Measurements from ENCODE around the gene CTNNBIP1. TPM values are rescaled to one million over a fixed set of nuclear protein-coding genes. Genes with fewer than 3 reads are reported as not detected.
"Not testable (repeated sequence)": the region's sequence is repeated elsewhere in the genome, so short reads cannot be mapped to it uniquely, and the experiment has no call there.

CTNNBIP1 gene
- total RNA-seq, 1 experiment from 2014 or later = 31.4 TPM

DNA sequence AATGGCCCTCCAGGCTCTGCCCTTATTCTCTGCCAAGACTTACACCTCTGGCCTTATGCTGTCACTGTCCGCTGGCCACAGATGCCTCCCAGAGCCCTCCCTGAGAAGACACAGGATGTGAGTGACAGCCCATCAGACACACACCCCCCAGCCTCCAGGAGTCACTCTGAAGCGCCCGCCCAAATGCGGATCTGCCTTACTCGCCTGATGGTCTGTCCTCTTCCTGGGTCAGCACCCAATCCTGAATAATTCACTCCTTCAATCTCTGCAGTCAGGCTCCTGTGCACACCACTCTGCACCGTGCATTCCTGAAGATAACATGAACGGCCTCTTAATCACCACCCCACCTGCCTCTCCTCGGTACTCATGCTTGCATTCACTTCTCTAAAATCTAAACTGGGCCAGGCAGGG lies 101.0 kb downstream of the CTNNBIP1 start:
- intact Hi-C loops (cut with micrococcal nuclease) = no loop called here
- peak overlapping the region; percentile 71 for H3K27ac Mint-ChIP-seq (ENCODE audit: low read depth, unreplicated experiment)
- peaks cover 24% of the 10 kb centered on the region for H3K4me1 Mint-ChIP-seq (ENCODE audit: insufficient read depth, unreplicated experiment)
- no peaks in the 10 kb centered on the region for H3K9me3 Mint-ChIP-seq (ENCODE audit: unreplicated experiment)
- TF ChIP-seq, protein P1, sequence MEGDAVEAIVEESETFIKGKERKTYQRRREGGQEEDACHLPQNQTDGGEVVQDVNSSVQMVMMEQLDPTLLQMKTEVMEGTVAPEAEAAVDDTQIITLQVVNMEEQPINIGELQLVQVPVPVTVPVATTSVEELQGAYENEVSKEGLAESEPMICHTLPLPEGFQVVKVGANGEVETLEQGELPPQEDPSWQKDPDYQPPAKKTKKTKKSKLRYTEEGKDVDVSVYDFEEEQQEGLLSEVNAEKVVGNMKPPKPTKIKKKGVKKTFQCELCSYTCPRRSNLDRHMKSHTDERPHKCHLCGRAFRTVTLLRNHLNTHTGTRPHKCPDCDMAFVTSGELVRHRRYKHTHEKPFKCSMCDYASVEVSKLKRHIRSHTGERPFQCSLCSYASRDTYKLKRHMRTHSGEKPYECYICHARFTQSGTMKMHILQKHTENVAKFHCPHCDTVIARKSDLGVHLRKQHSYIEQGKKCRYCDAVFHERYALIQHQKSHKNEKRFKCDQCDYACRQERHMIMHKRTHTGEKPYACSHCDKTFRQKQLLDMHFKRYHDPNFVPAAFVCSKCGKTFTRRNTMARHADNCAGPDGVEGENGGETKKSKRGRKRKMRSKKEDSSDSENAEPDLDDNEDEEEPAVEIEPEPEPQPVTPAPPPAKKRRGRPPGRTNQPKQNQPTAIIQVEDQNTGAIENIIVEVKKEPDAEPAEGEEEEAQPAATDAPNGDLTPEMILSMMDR (IDR thresholded peaks at IDR 0.05; ENCODE audit: unreplicated experiment) = no peak
- no peak for DNase-seq (ENCODE audit: unreplicated experiment)
- BruUV-seq (replicated peaks) = no TSS peak
- H3K4me3 Mint-ChIP-seq (ENCODE audit: unreplicated experiment) = no peak overlapping the region
- ChIA-PET CTCF (no interaction called here), POLR2A (no interaction called here)
- no peaks in the 10 kb centered on the region for H3K27me3 Mint-ChIP-seq (ENCODE audit: insufficient read depth, unreplicated experiment)
- peaks cover 17% of the 10 kb centered on the region for H3K36me3 Mint-ChIP-seq (ENCODE audit: insufficient read depth, unreplicated experiment)

DNA sequence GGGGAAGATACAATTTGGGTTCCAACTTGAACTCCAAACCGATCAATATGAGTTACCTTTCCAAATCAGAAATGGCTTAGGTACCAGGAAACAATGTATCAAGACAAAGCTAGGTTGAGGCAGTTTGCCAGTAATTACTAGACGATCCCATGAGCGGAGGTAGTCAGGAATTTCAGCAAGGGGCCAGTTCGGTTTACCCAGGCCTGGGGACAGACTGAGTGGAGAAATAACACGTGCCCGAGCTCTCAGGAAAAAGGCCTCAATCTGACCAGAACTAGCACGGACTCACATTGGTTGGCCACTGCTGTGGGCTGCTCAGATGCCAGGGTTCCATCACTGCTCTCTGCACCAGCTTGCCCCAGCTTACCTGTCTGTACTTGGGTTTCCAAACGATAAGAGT lies 101.6 kb downstream of the CTNNBIP1 start:
- H3K9me3 Mint-ChIP-seq (ENCODE audit: unreplicated experiment) = no peaks in the 10 kb centered on the region
- DNase-seq (ENCODE audit: unreplicated experiment) = no peak
- BruUV-seq (replicated peaks) = no TSS peak
- CTCF ChIA-PET = no interaction called here
- TF ChIP-seq, protein P1 (IDR thresholded peaks at IDR 0.05; ENCODE audit: unreplicated experiment) = no peak
- no peak overlapping the region for H3K4me3 Mint-ChIP-seq (ENCODE audit: unreplicated experiment)
- H3K27ac Mint-ChIP-seq (ENCODE audit: low read depth, unreplicated experiment) = peak overlapping the region; percentile 71
- POLR2A ChIA-PET = no interaction called here
- H3K36me3 Mint-ChIP-seq (ENCODE audit: insufficient read depth, unreplicated experiment) = peaks cover 17% of the 10 kb centered on the region
- peaks cover 24% of the 10 kb centered on the region for H3K4me1 Mint-ChIP-seq (ENCODE audit: insufficient read depth, unreplicated experiment)
- intact Hi-C loops (cut with micrococcal nuclease) = no loop called here
- H3K27me3 Mint-ChIP-seq (ENCODE audit: insufficient read depth, unreplicated experiment) = no peaks in the 10 kb centered on the region

- peaks cover 29% of the 10 kb centered on the region for H3K4me1 Mint-ChIP-seq (ENCODE audit: insufficient read depth, unreplicated experiment)
- H3K27ac Mint-ChIP-seq (ENCODE audit: low read depth, unreplicated experiment) = no peak overlapping the region
- no TSS peak for BruUV-seq (replicated peaks)
Measured at GRCh38 chr1:9807541-9807940, 102.5 kb downstream of the CTNNBIP1 start.

GRCh38 chr1:9805972-9806371 lies 104.1 kb downstream of the CTNNBIP1 start:
- H3K9me3 Mint-ChIP-seq (ENCODE audit: unreplicated experiment); H3K27me3 Mint-ChIP-seq (ENCODE audit: insufficient read depth, unreplicated experiment); H3K36me3 Mint-ChIP-seq (ENCODE audit: insufficient read depth, unreplicated experiment); DNase-seq (ENCODE audit: unreplicated experiment); intact Hi-C loops (cut with micrococcal nuclease); H3K27ac Mint-ChIP-seq (ENCODE audit: low read depth, unreplicated experiment); H3K4me3 Mint-ChIP-seq (ENCODE audit: unreplicated experiment); BruUV-seq (replicated peaks): not testable (repeated sequence)
- POLR2A ChIA-PET = interaction anchor here (2.1 to 2.2 kb wide), 2 partner anchors 30 to 39 kb away, joined by 7 to 13 read pairs; no protein-coding TSS in a partner anchor
- CTCF ChIA-PET = interaction anchor here (0.6 to 3.2 kb wide), 5 partner anchors 14 to 191 kb away, joined by 4 to 16 read pairs (median 5); no protein-coding TSS in a partner anchor
- peaks cover 28% of the 10 kb centered on the region for H3K4me1 Mint-ChIP-seq (ENCODE audit: insufficient read depth, unreplicated experiment)

More at GRCh38 chr1:9807541-9807940, 102.5 kb downstream of the CTNNBIP1 start:
- TF ChIP-seq, protein P1 (IDR thresholded peaks at IDR 0.05; ENCODE audit: unreplicated experiment) = no peak
- POLR2A ChIA-PET = no interaction called here
- H3K9me3 Mint-ChIP-seq (ENCODE audit: unreplicated experiment) = no peaks in the 10 kb centered on the region
- peaks cover 9% of the 10 kb centered on the region for H3K36me3 Mint-ChIP-seq (ENCODE audit: insufficient read depth, unreplicated experiment)
- H3K4me3 Mint-ChIP-seq (ENCODE audit: unreplicated experiment) = no peak overlapping the region
- H3K27me3 Mint-ChIP-seq (ENCODE audit: insufficient read depth, unreplicated experiment) = no peaks in the 10 kb centered on the region
- intact Hi-C loops (cut with micrococcal nuclease) = no loop called here
- DNase-seq (ENCODE audit: unreplicated experiment) = no peak
- CTCF ChIA-PET = no interaction called here

Measured in MCF 10A (cell line).